Skeletal muscle tissue (tissue), 4 donors: ENCODE measurements around the gene SWT1. TPM values are rescaled to one million over a fixed set of nuclear protein-coding genes. Genes with fewer than 3 reads are reported as not detected.
"Not testable (repeated sequence)": the region's sequence is repeated elsewhere in the genome, so short reads cannot be mapped to it uniquely, and the experiment has no call there.

Source experiments
- H3K27ac ChIP-seq: one replicate; pipeline ENCODE4 v1.7.0; 2013; ENCODE audit warnings: mild to moderate bottlenecking, low read depth, low read length, inconsistent platforms
- H3K27me3 ChIP-seq, 3 donors: one replicate each; pipeline ENCODE4 v1.7.0; 2013; ENCODE audit warnings: low read length in 3 of 3; ENCODE audit not compliant: control insufficient read depth in 3 of 3, insufficient read depth in 3 of 3
- H3K36me3 ChIP-seq, 3 donors: one replicate each; pipeline ENCODE4 v1.7.0; 2013; ENCODE audit warnings: low read length in 3 of 3; ENCODE audit not compliant: control insufficient read depth in 3 of 3, insufficient read depth in 3 of 3
- H3K4me1 ChIP-seq, 3 donors: one replicate each; pipeline ENCODE4 v1.7.0; 2013; ENCODE audit warnings: low read length in 3 of 3, mild to moderate bottlenecking in 3 of 3; ENCODE audit not compliant: control insufficient read depth in 3 of 3, insufficient read depth in 3 of 3
- H3K4me3 ChIP-seq, 3 donors: one replicate each; pipeline ENCODE4 v1.7.0; 2013; ENCODE audit warnings: low read length in 3 of 3
- H3K9ac ChIP-seq, 3 donors: one replicate each; pipeline ENCODE4 v1.7.0; 2013; ENCODE audit warnings: low read length in 3 of 3, mild to moderate bottlenecking in 3 of 3, moderate library complexity in 2 of 3, low read depth in 1 of 3
- H3K9me3 ChIP-seq, 3 donors: one replicate each; pipeline ENCODE4 v1.7.0; 2013; ENCODE audit warnings: low read length in 3 of 3; ENCODE audit not compliant: control insufficient read depth in 3 of 3
- total RNA-seq: library from RNA; depleted of rRNA; stranded (reverse); fragments of >200 nt; gene quantifications from one replicate; pipeline ENCODE4 v1.2.3, GENCODE V29; 2014
- donor health status: Osteomylitis.

SWT1 gene
- total RNA-seq, 1 donor from 2014 or later = 15.7 TPM

DNA sequence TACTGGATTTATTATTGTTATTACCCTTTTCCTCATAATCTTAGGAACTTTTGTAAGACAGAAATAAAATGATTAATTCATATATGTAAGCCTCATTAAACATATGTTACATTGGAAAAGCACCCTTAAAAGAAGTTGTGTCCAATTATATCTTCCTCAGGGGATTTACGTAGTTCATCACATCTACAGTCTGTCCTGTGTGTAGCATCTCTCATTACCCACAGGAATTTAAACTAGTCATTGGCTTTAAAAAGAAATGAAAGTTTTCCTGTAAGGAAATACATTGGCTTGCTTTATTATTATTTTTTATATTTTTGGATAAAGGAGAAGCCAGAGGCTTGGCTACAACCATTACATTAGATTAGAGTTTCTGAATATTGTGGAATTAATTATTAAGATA, 56.1 kb downstream of the SWT1 start:
- Histone ChIP-seq H3K36me3 (peaks cover 0 to 3% (median 0%) of the 10 kb centered on the region in 3 donors), H3K9me3 (no peaks in the 10 kb centered on the region), H3K4me3 (no peak overlapping the region), H3K27me3 (no peaks in the 10 kb centered on the region), H3K4me1 (no peaks in the 10 kb centered on the region), H3K9ac (no peak overlapping the region), H3K27ac (no peak overlapping the region)

DNA sequence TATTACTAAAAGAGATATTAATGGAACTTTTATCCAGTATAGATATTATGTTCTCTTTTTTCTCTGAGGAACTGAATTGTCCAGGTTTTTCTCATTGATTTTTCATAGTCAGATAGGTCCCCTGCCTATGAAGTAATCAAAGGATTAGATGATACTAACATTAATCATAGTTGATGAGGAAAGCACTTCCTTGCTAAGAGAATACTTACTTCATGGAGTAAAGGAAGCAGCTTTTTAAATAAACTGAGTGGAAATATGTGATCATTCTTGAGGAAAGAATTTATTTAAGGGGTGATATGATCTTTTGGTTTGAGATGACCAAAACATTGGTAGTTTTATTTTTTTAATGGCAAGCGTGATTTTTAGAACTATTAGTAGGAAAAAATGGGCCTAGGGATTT, 58.9 kb downstream of the SWT1 start:
- no peak overlapping the region for H3K9ac ChIP-seq
- H3K4me1 ChIP-seq = no peaks in the 10 kb centered on the region
- no peak overlapping the region for H3K4me3 ChIP-seq
- H3K27me3 ChIP-seq = no peaks in the 10 kb centered on the region
- no peak overlapping the region for H3K27ac ChIP-seq
- peaks cover 0 to 3% (median 0%) of the 10 kb centered on the region in 3 donors for H3K36me3 ChIP-seq
- H3K9me3 ChIP-seq = no peaks in the 10 kb centered on the region

DNA sequence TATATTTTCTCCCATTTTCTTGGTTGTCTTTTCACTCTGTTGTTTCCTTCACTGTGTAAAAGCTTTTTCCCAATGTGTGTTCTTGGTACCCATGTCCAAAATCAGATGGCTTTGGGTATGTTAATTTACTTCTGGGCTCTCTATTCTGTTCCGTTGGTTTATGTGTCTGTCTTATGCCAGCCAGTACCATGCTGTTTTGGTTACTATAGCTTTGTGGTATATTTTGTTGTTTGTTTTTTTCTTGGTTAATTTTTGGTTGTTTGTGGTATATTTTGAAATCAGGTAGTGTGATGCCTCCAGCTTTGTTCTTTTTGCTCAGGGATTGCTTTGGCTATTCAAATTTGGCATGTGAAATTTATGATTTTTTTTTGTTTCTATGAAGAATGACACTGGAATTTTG, 67.2 kb downstream of the SWT1 start:
- H3K27ac ChIP-seq = no peak overlapping the region
- H3K27me3 ChIP-seq = no peaks in the 10 kb centered on the region
- no peak overlapping the region for H3K4me3 ChIP-seq
- no peaks in the 10 kb centered on the region for H3K4me1 ChIP-seq
- H3K9ac ChIP-seq = no peak overlapping the region
- H3K9me3 ChIP-seq = peaks cover 0 to 6% (median 1%) of the 10 kb centered on the region in 3 donors
- peaks cover 5 to 17% (median 14%) of the 10 kb centered on the region in 3 donors for H3K36me3 ChIP-seq

DNA sequence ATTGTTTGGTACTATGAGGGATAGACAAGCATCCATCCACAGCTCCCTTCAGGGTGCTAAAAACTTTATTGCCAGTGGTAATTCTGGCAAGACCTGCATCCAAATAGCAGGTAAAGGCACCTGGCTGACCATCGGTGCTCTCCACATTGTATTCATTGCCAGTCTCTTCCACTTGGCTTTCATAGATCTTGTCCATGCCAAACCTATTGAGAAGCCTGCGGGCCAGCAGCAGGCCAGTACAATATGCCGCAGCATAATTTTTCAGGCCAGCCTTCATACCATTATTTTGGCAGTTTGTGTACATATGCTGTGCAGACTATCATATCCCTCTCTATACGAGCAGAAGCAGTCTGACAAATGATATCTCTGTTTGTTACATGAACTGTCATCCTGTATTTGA, 70.2 kb downstream of the SWT1 start:
- no peaks in the 10 kb centered on the region for H3K27me3 ChIP-seq
- peaks cover 0 to 6% (median 1%) of the 10 kb centered on the region in 3 donors for H3K9me3 ChIP-seq
- H3K36me3 ChIP-seq = peaks cover 5 to 26% (median 15%) of the 10 kb centered on the region in 3 donors
- H3K9ac ChIP-seq = no peak overlapping the region
- H3K4me1 ChIP-seq = no peaks in the 10 kb centered on the region
- H3K27ac ChIP-seq = no peak overlapping the region
- H3K4me3 ChIP-seq = no peak overlapping the region

DNA sequence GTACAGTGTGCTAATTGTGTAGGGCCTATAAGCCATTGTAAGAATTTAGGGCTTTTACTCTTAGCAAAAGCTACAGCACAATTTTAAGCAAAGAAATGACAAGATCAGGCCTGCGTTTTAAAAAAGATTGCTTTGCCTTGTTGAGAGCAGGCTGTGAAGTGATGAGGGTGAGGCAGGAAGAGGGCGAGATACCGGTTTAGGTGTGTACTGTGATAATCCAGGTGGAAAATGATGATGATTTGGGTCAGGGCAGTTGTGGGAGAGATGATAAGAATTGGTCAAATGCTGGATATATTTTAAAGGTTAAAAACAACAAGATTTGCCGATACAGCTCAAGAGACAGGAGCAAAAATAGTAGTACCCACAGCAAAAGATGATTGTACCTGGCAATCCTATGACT, 72.0 kb downstream of the SWT1 start:
- Histone ChIP-seq H3K27ac (no peak overlapping the region), H3K9ac (no peak overlapping the region), H3K36me3 (peaks cover 0 to 10% (median 5%) of the 10 kb centered on the region in 3 donors), H3K4me1 (no peaks in the 10 kb centered on the region), H3K27me3 (no peaks in the 10 kb centered on the region), H3K4me3 (no peak overlapping the region), H3K9me3 (peaks cover 0 to 2% (median 0%) of the 10 kb centered on the region in 3 donors)

DNA sequence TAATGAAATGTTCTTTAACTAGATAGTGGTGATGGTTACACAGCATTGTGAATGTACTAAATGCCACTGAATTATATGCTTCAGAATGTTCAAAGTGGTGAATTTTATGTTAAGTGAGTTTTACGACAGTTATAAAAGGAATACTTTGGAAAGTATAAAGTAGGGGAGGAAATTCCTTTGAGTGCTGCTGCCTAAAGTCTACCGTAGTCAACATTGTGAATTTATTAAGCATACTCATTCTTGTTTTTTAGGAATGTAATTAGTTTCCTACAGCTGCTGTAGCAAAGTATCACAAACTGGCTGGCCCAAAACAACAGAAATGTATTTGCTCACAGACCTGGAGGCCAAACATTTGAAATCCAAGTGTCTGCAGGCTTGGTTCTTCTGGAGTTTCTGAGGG, 73.0 kb downstream of the SWT1 start:
- no peaks in the 10 kb centered on the region for H3K9me3 ChIP-seq
- H3K4me3 ChIP-seq = no peak overlapping the region
- no peaks in the 10 kb centered on the region for H3K27me3 ChIP-seq
- no peaks in the 10 kb centered on the region for H3K4me1 ChIP-seq
- H3K9ac ChIP-seq = peak overlapping the region in 1 of 3 donors; percentile 12
- H3K27ac ChIP-seq = no peak overlapping the region
- H3K36me3 ChIP-seq = peaks cover 0 to 10% (median 5%) of the 10 kb centered on the region in 3 donors

DNA sequence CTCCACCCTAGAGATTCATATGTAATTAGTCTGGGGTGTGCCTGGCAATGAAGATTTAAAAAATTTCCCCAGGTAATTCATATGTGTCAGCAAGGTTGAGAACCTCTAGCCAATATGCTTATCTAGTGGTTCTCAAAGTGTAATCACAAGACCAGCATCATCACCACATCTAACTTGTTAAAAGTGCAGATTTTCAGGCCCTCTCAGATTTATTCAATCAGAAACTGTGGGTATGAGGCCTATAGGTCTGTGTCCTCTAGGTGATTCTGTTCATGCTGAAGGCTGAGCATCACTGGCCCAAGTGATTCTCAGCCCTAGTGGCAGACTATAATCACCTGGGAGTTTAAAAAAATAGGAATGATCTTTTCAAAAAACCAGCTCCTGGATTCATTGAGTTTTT, 75.9 kb downstream of the SWT1 start:
- H3K27me3 ChIP-seq = no peaks in the 10 kb centered on the region
- H3K9me3 ChIP-seq = no peaks in the 10 kb centered on the region
- no peak overlapping the region for H3K27ac ChIP-seq
- no peaks in the 10 kb centered on the region for H3K4me1 ChIP-seq
- no peak overlapping the region for H3K9ac ChIP-seq
- H3K36me3 ChIP-seq = peaks cover 0 to 10% (median 5%) of the 10 kb centered on the region in 3 donors
- no peak overlapping the region for H3K4me3 ChIP-seq

DNA sequence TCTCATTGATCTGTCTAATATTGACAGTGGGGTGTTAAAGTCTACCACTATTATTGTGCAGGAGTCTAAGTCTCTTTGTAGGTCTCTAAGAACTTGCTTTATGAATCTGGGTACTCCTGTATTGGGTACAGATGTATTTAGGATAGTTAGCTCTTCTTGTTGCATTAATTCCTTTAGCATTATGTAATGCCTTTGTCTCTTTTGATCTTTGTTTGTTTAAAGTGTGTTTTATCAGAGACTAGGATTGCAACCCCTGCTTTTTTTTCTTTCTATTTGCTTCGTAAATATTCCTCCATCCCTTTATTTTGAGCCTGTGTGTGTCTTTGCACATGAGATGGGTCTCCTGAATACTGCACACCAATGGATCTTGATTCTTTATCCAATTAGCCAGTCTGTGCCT, 77.2 kb downstream of the SWT1 start:
- H3K27ac ChIP-seq, H3K36me3 ChIP-seq, H3K9me3 ChIP-seq, H3K9ac ChIP-seq, H3K27me3 ChIP-seq, H3K4me3 ChIP-seq, H3K4me1 ChIP-seq: not testable (repeated sequence)

DNA sequence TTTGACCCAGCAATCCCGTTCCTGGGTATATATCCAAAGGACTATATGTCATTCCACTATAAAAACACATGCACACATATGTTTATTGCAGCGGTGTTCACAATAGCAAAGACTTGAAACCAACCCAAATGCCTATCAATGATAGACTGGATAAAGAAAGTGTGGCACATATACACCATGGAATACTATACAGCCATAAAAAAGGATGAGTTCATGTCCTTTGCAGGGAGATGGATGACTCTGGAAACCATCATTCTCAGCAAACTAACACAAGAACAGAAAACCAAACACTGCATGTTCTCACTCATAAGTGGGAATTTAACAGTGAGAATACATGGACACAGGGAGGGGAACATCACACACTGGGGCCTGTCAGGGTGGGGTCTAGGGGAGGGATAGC, 80.2 kb downstream of the SWT1 start:
- H3K27me3 ChIP-seq, H3K4me3 ChIP-seq, H3K9ac ChIP-seq, H3K9me3 ChIP-seq, H3K27ac ChIP-seq, H3K36me3 ChIP-seq, H3K4me1 ChIP-seq: not testable (repeated sequence)

DNA sequence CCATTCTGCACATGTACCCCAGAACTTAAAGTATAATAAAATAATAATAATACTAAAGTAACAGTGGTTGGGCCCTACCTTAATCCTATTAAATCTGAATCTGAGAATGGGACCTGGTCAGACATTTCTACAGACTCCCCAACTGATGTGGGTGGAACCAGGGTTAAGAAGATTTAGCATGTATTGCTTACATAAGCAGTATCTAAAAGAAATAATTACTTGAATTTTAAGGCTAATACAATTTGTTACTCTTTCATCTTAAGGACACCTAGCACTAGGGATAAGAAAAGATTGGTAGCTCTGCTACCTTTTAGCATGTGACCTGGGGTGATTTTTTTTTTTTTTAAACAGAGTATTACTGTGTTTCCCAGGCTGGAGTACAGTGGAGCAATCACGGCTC, 80.7 kb downstream of the SWT1 start:
- Histone ChIP-seq H3K4me1 (no peaks in the 10 kb centered on the region), H3K4me3 (no peak overlapping the region), H3K27ac (no peak overlapping the region), H3K9me3 (no peaks in the 10 kb centered on the region), H3K9ac (no peak overlapping the region), H3K36me3 (no peaks in the 10 kb centered on the region), H3K27me3 (no peaks in the 10 kb centered on the region)

DNA sequence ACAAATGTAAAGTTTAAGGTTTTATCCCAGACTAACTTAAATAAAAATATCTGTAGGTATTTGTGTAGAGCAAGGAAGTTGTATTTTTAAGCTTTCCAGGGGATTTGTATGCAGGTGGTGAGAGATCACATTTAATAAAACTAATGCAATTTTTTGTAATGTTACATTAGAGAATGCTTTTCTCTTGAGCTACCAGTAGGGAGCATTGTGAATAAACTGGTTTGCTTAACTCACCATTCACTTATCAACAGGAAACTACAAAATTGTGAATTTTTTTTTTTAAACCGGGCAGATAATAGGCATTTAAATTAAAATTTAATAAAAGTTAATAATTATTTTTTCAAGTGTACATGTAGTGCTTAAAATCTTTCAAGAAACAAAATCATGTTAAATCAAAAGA, 81.5 kb downstream of the SWT1 start:
- Histone ChIP-seq H3K36me3 (no peaks in the 10 kb centered on the region), H3K9me3 (no peaks in the 10 kb centered on the region), H3K9ac (no peak overlapping the region), H3K27ac (no peak overlapping the region), H3K4me3 (no peak overlapping the region), H3K27me3 (no peaks in the 10 kb centered on the region), H3K4me1 (no peaks in the 10 kb centered on the region)
